HEK293 (cell line): ENCODE results near the gene FKBP5.

Source experiments
- ZFP37 ChIP-seq: fragments of 450-650 bp; formaldehyde crosslinking; IDR thresholded peaks from 2 replicates; pipeline ENCODE4 v1.5.1; 2016; ENCODE audit warnings: missing biosample characterization, missing genetic modification characterization
- ZNF76 ChIP-seq: fragments of 450-650 bp; formaldehyde crosslinking; IDR thresholded peaks from 2 replicates; pipeline ENCODE4; 2016; ENCODE audit warnings: low read depth, missing biosample characterization, missing genetic modification characterization, borderline replicate concordance
- TF ChIP-seq, protein P1 (sequence below): fragments of 450-650 bp; formaldehyde crosslinking; IDR thresholded peaks from 2 replicates; pipeline ENCODE4 v1.5.1; 2016; ENCODE audit warnings: missing biosample characterization, missing genetic modification characterization
- TF ChIP-seq, protein P2 (sequence below): fragments of 450-650 bp; formaldehyde crosslinking; IDR thresholded peaks from 2 replicates; pipeline ENCODE4 v1.5.1; 2016; ENCODE audit warnings: missing biosample characterization, missing genetic modification characterization

DNA sequence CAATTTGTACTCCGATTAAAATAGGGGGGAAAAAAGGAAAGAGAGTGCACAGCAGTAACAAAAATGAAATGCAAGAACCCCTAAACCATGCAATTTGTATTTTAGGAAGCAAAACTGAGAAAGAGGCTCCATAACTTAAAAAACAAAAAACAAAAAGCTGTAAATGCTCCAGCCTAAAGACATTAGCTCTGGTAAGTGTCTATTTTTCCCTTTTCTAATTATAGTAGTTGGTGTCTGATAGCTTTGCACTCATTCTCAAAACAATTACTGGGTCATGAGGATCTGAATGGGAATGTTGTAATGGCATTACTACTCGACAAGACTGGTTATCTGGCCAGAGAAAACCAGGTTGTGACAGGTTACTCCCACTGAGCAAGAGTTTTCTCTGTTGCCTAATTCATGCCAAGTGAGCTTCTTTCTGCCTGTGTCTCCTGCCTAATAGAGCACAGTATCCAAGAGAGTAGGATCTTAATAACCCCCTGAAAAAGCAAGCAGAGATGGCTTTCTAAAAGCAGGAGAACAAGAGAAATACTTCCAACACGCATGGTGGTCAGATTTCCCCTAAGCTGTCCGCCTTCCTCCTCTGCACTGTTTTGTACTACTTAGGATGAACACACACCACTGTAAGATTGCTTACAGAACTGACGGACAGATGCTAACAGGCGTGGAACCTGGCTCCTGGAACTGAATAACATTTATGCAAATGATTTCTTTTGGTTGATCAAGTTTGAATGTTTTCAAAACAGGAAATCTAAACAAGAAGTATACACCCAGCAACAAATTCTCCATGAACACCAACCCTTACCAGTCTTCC is 86.4 kb downstream of the FKBP5 start:
- TF ChIP-seq, protein P1, sequence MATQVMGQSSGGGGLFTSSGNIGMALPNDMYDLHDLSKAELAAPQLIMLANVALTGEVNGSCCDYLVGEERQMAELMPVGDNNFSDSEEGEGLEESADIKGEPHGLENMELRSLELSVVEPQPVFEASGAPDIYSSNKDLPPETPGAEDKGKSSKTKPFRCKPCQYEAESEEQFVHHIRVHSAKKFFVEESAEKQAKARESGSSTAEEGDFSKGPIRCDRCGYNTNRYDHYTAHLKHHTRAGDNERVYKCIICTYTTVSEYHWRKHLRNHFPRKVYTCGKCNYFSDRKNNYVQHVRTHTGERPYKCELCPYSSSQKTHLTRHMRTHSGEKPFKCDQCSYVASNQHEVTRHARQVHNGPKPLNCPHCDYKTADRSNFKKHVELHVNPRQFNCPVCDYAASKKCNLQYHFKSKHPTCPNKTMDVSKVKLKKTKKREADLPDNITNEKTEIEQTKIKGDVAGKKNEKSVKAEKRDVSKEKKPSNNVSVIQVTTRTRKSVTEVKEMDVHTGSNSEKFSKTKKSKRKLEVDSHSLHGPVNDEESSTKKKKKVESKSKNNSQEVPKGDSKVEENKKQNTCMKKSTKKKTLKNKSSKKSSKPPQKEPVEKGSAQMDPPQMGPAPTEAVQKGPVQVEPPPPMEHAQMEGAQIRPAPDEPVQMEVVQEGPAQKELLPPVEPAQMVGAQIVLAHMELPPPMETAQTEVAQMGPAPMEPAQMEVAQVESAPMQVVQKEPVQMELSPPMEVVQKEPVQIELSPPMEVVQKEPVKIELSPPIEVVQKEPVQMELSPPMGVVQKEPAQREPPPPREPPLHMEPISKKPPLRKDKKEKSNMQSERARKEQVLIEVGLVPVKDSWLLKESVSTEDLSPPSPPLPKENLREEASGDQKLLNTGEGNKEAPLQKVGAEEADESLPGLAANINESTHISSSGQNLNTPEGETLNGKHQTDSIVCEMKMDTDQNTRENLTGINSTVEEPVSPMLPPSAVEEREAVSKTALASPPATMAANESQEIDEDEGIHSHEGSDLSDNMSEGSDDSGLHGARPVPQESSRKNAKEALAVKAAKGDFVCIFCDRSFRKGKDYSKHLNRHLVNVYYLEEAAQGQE (tag by site-specific recombination), result no peak
- TF ChIP-seq, protein P2, sequence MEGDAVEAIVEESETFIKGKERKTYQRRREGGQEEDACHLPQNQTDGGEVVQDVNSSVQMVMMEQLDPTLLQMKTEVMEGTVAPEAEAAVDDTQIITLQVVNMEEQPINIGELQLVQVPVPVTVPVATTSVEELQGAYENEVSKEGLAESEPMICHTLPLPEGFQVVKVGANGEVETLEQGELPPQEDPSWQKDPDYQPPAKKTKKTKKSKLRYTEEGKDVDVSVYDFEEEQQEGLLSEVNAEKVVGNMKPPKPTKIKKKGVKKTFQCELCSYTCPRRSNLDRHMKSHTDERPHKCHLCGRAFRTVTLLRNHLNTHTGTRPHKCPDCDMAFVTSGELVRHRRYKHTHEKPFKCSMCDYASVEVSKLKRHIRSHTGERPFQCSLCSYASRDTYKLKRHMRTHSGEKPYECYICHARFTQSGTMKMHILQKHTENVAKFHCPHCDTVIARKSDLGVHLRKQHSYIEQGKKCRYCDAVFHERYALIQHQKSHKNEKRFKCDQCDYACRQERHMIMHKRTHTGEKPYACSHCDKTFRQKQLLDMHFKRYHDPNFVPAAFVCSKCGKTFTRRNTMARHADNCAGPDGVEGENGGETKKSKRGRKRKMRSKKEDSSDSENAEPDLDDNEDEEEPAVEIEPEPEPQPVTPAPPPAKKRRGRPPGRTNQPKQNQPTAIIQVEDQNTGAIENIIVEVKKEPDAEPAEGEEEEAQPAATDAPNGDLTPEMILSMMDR (tag by site-specific recombination), result no peak
- TF ChIP-seq ZFP37 (tag by site-specific recombination) (no peak), ZNF76 (tag by site-specific recombination) (no peak)
